ENCODE data around the gene RNF14.
A peak's percentile ranks its signal among the peaks of the same experiment; 100 is the strongest.

Gene RNF14

DNA sequence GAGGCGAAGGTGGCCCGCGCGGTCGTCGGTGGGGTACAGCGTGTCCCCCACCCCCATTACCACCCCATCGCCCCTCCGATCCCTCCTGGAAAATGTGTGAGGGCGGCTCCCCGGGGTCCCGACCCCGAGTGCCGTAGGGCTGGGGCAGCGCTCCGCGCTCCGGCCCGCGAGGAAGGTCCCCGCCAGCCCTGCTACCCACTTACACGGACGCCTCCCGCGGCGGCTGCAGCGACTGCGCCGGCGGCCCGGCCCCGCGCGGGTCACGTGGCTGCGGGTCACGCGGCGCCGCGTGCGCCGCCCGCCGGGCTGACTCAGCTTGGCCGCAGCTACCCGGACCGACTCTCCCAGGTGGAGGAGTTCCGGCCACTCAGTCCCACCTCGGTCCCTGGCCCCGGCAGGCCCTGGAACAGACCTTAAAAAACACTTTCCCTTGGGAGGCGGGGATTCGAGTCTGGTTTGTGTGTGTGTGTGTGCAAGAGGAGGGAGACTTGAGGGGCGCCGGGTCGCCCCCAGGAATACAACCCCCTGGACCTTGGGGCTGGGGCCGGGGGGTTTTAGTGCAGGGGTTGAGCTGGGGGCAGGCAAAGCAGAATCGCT lies 44.0 kb downstream of the RNF14 start, which contains the start of gene GNPDA1:
Gene GNPDA1, minus strand, starts transcription at position 236 of the 597 bp plus-strand sequence. CDS start 992 bp downstream, outside the sequence.
- peak; percentile 89 for DNase-seq (ENCODE audit: low spot score)
- TF ChIP-seq CTCF (IDR thresholded peaks at IDR 0.05; ENCODE audit: extremely low read depth, missing control alignments): no peak

- no peak for DNase-seq (ENCODE audit: low spot score)
Measured at GRCh38 chr5:142013734-142014521, 45.0 kb downstream of the RNF14 start.

DNA sequence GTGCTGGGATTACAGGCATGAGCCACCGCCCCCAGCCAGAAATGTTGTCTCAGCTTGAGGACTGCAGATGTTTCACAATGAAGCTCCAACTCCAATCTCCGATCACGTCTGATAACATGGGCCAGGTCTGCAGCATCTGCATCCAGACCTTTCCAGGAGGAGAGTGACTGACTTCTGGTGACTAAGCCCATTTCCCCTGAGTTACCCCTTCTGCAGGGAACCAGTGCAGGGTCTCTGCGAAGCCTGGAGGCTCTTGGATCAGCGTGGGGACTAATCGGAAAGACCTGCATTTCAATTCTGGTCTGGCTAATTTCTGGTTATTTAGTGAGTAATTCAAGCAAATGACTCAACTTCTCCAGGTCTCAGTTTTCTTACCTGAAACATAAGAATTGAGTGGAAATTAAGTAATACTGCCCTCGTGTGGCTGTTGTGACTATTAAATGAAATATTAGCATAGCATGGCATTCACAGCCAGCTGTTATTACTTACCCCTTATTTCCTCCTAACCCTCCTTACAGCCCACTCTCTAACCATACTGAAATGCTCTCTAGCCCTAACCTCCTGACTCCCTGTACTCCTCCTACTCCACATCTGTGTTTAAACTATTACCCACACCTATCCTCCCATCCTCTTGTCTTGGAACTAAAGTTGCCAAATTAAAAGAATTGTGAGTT lies 46.1 kb downstream of the RNF14 start:
- peak; percentile 75 for DNase-seq (ENCODE audit: low spot score)
- peak; percentile 29 for TF ChIP-seq CTCF (IDR thresholded peaks at IDR 0.05; ENCODE audit: extremely low read depth, missing control alignments)

More at GRCh38 chr5:142013734-142014521, 45.0 kb downstream of the RNF14 start:
- TF ChIP-seq CTCF (IDR thresholded peaks at IDR 0.05; ENCODE audit: extremely low read depth, missing control alignments): no peak

GRCh38 chr5:142015781-142016533 lies 47.1 kb downstream of the RNF14 start:
- no peak for DNase-seq (ENCODE audit: low spot score)
- no peak for TF ChIP-seq CTCF (IDR thresholded peaks at IDR 0.05; ENCODE audit: extremely low read depth, missing control alignments)

GRCh38 chr5:142016556-142016955 lies 47.7 kb downstream of the RNF14 start:
- no peak for DNase-seq (ENCODE audit: low spot score)
- no peak for TF ChIP-seq CTCF (IDR thresholded peaks at IDR 0.05; ENCODE audit: extremely low read depth, missing control alignments)

- DNase-seq (ENCODE audit: low spot score): peak; percentile 49
- TF ChIP-seq CTCF (IDR thresholded peaks at IDR 0.05; ENCODE audit: extremely low read depth, missing control alignments): no peak
Measured at GRCh38 chr5:142017832-142018427, 49.0 kb downstream of the RNF14 start.
